H1 (cell line): ENCODE results near the gene FAM131A. TPM values are rescaled to one million over a fixed set of nuclear protein-coding genes. Genes with fewer than 3 reads are reported as not detected.

Experiments used
- CTCF ChIA-PET: fragments of 300-600 bp; sonication (Branson Sonifier 250); formaldehyde crosslinking; loops from one replicate; lab custom pipeline; 2021; ENCODE audit not compliant: partially characterized antibody; lab: Charles Lee
- POLR2A ChIA-PET: fragments of 300-600 bp; sonication (Branson Sonifier 250); formaldehyde crosslinking; loops from one replicate; lab custom pipeline; 2021; ENCODE audit warnings: inconsistent platforms; ENCODE audit not compliant: partially characterized antibody; lab: Charles Lee
- DNase-seq, 2 experiments: peaks; one replicate each; pipeline versions ENCODE4 v3.0.0 to v3.0.0-alpha.2; 2010 to 2022; ENCODE audit warnings: low spot score in 2 of 2, low read depth in 1 of 2, mixed read lengths in 1 of 2
- FAIRE-seq: peaks from 2 replicates; lab custom pipeline; 2011; peaks lifted over from hg19 to GRCh38; lab: Jason Lieb, UNC
- H2AFZ ChIP-seq: 2 replicates; pipeline ENCODE4 v1.8.1; 2012; ENCODE audit warnings: low read length, inconsistent platforms
- H2AK5ac ChIP-seq: 2 replicates; pipeline ENCODE4 v1.6.1; 2013; ENCODE audit warnings: low read depth, low read length
- H2BK120ac ChIP-seq: replicated peaks from 2 replicates; pipeline ENCODE3; 2013; ENCODE audit warnings: low read depth, low read length, inconsistent platforms
- H2BK12ac ChIP-seq: 2 replicates; pipeline ENCODE4 v1.6.1; 2013; ENCODE audit warnings: low read depth, low read length
- H2BK15ac ChIP-seq: 2 replicates; pipeline ENCODE4 v1.6.1; 2013; ENCODE audit warnings: low read length
- H2BK20ac ChIP-seq: 2 replicates; pipeline ENCODE4 v1.6.1; 2013; ENCODE audit warnings: low read length
- H2BK5ac ChIP-seq: 2 replicates; pipeline ENCODE4 v1.6.1; 2013; ENCODE audit warnings: low read depth, low read length
- H3K14ac ChIP-seq: 2 replicates; pipeline ENCODE4 v1.6.1; 2013; ENCODE audit warnings: inconsistent platforms; ENCODE audit not compliant: insufficient read length
- H3K18ac ChIP-seq: 2 replicates; pipeline ENCODE4 v1.6.1; 2013; ENCODE audit warnings: low read length; ENCODE audit errors: extremely low read depth
- H3K23ac ChIP-seq: 2 replicates; pipeline ENCODE4 v1.6.1; 2013; ENCODE audit warnings: inconsistent platforms; ENCODE audit not compliant: insufficient read length
- H3K23me2 ChIP-seq: 2 replicates; pipeline ENCODE4 v1.6.1; 2013; ENCODE audit warnings: low read depth, low read length
- H3K27ac ChIP-seq: 2 replicates; pipeline ENCODE4 v1.6.1; 2011; ENCODE audit warnings: low read depth, low read length, inconsistent platforms
- H3K27me3 ChIP-seq, 4 experiments: replicated peaks in 1 of 4; 1 replicate in 1 of 4; 2 replicates in 3 of 4; pipeline versions ENCODE4 v1.6.1 to v1.8.1; 2011 to 2013; ENCODE audit warnings: low read length in 3 of 4, mild to moderate bottlenecking in 3 of 4, inconsistent platforms in 2 of 4, mixed read lengths in 2 of 4, moderate library complexity in 1 of 4; ENCODE audit not compliant: control insufficient read depth in 3 of 4, insufficient read depth in 3 of 4; ENCODE audit errors: extremely low read depth in 1 of 4
- H3K36me3 ChIP-seq, 4 experiments: 2 replicates each; pipeline versions ENCODE4 v1.6.1 to v1.8.1; 2011 to 2013; ENCODE audit warnings: mild to moderate bottlenecking in 4 of 4, low read length in 3 of 4, moderate library complexity in 2 of 4, control low read depth in 1 of 4, inconsistent platforms in 1 of 4; ENCODE audit not compliant: insufficient read depth in 4 of 4, control insufficient read depth in 2 of 4
- H3K4ac ChIP-seq: replicated peaks from 2 replicates; pipeline ENCODE3; 2013; ENCODE audit warnings: low read length, low read depth, mixed read lengths, inconsistent platforms; ENCODE audit not compliant: insufficient read length
- H3K4me1 ChIP-seq, 4 experiments: replicated peaks in 1 of 4; 1 replicate in 1 of 4; 2 replicates in 3 of 4; pipeline versions ENCODE4 v1.6.1 to v1.8.1; 2011 to 2013; ENCODE audit warnings: low read length in 3 of 4, inconsistent platforms in 2 of 4, mixed read lengths in 1 of 4; ENCODE audit not compliant: insufficient read depth in 4 of 4, control insufficient read depth in 3 of 4
- H3K4me2 ChIP-seq, 2 experiments: 2 replicates each; pipeline versions ENCODE4 v1.6.1 to v1.8.1; 2011 to 2013; ENCODE audit warnings: low read depth in 2 of 2, low read length in 2 of 2, control low read depth in 1 of 2, inconsistent platforms in 1 of 2, mild to moderate bottlenecking in 1 of 2; ENCODE audit not compliant: insufficient read depth in 1 of 2
- H3K4me3 ChIP-seq, 4 experiments: fragments of 200-600, 300-600 bp in 1 of 4; sonication (generic), shearing (Covaris generic), sonication (Bioruptor Twin) in 1 of 4; 2 replicates each; pipeline versions ENCODE4 v1.5.1 to v1.8.1; 2011 to 2016; ENCODE audit warnings: low read length in 4 of 4, low read depth in 3 of 4, control low read depth in 2 of 4, inconsistent platforms in 2 of 4, mild to moderate bottlenecking in 2 of 4, mixed read lengths in 1 of 4, moderate library complexity in 1 of 4; ENCODE audit not compliant: insufficient read depth in 2 of 4; ENCODE audit errors: extremely low read depth in 1 of 4
- H3K56ac ChIP-seq: replicated peaks from 2 replicates; pipeline ENCODE3; 2013; ENCODE audit warnings: low read depth, mild to moderate bottlenecking, mixed read lengths, low read length, inconsistent platforms; ENCODE audit not compliant: insufficient read length
- H3K79me1 ChIP-seq: 2 replicates; pipeline ENCODE4 v1.6.1; 2013; ENCODE audit warnings: low read depth, low read length, control low read depth
- H3K79me2 ChIP-seq, 2 experiments: 2 replicates each; pipeline versions ENCODE4 v1.6.1 to v1.8.1; 2012 to 2013; ENCODE audit warnings: low read length in 2 of 2, mild to moderate bottlenecking in 2 of 2, inconsistent platforms in 1 of 2; ENCODE audit not compliant: insufficient read depth in 2 of 2, control insufficient read depth in 1 of 2
- H3K9ac ChIP-seq, 4 experiments: replicated peaks in 1 of 4; 1 replicate in 1 of 4; 2 replicates in 3 of 4; pipeline versions ENCODE4 v1.6.1 to v1.8.1; 2011 to 2013; ENCODE audit warnings: low read depth in 3 of 4, low read length in 3 of 4, control low read depth in 2 of 4, mild to moderate bottlenecking in 2 of 4, moderate library complexity in 2 of 4, inconsistent platforms in 1 of 4; ENCODE audit errors: extremely low read depth in 1 of 4
- H3K9me3 ChIP-seq, 2 experiments: 2 replicates each; pipeline versions ENCODE4 v1.6.1 to v1.8.1; 2012 to 2013; ENCODE audit warnings: mild to moderate bottlenecking in 2 of 2, moderate library complexity in 2 of 2, control low read depth in 1 of 2, inconsistent platforms in 1 of 2, low read depth in 1 of 2, low read length in 1 of 2, mixed read lengths in 1 of 2; ENCODE audit not compliant: insufficient read depth in 2 of 2
- H4K20me1 ChIP-seq, 2 experiments: replicated peaks in 1 of 2; 2 replicates each; pipeline versions ENCODE3 to v1.8.1; 2011 to 2013; ENCODE audit warnings: inconsistent platforms in 2 of 2, low read length in 2 of 2, mild to moderate bottlenecking in 1 of 2; ENCODE audit not compliant: insufficient read depth in 2 of 2, control insufficient read depth in 1 of 2
- H4K5ac ChIP-seq: 2 replicates; pipeline ENCODE4 v1.6.1; 2013; ENCODE audit warnings: low read length, low read depth, mixed read lengths, inconsistent platforms; ENCODE audit not compliant: insufficient read length
- H4K8ac ChIP-seq: 2 replicates; pipeline ENCODE4 v1.8.0; 2013; ENCODE audit warnings: mild to moderate bottlenecking, moderate library complexity, low read length, inconsistent platforms; ENCODE audit not compliant: insufficient read depth; ENCODE audit errors: extremely low read depth
- H4K91ac ChIP-seq: replicated peaks from 2 replicates; pipeline ENCODE3; 2013; ENCODE audit warnings: low read length, mixed read lengths, inconsistent platforms; ENCODE audit not compliant: insufficient read length
- CHD1 ChIP-seq: IDR thresholded peaks from 2 replicates; pipeline ENCODE4 v1.6.1; 2012; ENCODE audit warnings: low read depth, low read length, improper control_type of control experiment
- CHD2 ChIP-seq: IDR thresholded peaks from 2 replicates; pipeline ENCODE4 v1.6.1; 2012; ENCODE audit warnings: low read length, improper control_type of control experiment
- EP300 ChIP-seq, 2 experiments: IDR thresholded peaks; 1 replicate in 1 of 2; 2 replicates in 1 of 2; pipeline ENCODE4 v1.6.1; 2011 to 2012; ENCODE audit warnings: low read depth in 2 of 2, low read length in 2 of 2, mild to moderate bottlenecking in 2 of 2, borderline replicate concordance in 1 of 2, inconsistent platforms in 1 of 2, moderate library complexity in 1 of 2
- GTF2F1 ChIP-seq: IDR thresholded peaks from 2 replicates; pipeline ENCODE4 v1.6.1; 2012; ENCODE audit warnings: low read depth, low read length, improper control_type of control experiment, borderline replicate concordance
- NRF1 ChIP-seq: IDR thresholded peaks from 2 replicates; pipeline ENCODE4 v1.6.1; 2011; ENCODE audit warnings: mild to moderate bottlenecking, low read depth, low read length, improper control_type of control experiment
- POLR2AphosphoS5 ChIP-seq: IDR thresholded peaks from 2 replicates; pipeline ENCODE4 v1.6.1; 2011; ENCODE audit warnings: low read depth, low read length
- RAD21 ChIP-seq, 2 experiments: IDR thresholded peaks in 1 of 2; conservative IDR thresholded peaks in 1 of 2; 2 replicates each; pipeline ENCODE4 v1.6.1; 2011; ENCODE audit warnings: low read depth in 2 of 2, low read length in 2 of 2, improper control_type of control experiment in 1 of 2, inconsistent platforms in 1 of 2, mild to moderate bottlenecking in 1 of 2, moderate library complexity in 1 of 2
- TAF7 ChIP-seq: optimal IDR thresholded peaks from 2 replicates; pipeline ENCODE3; 2011; ENCODE audit warnings: low read depth, mild to moderate bottlenecking, inconsistent platforms, low read length, moderate library complexity, borderline replicate concordance
- TCF12 ChIP-seq: IDR thresholded peaks from 2 replicates; pipeline ENCODE4 v1.6.1; 2011; ENCODE audit warnings: low read depth, mild to moderate bottlenecking, low read length
- WGBS, 2 experiments: shearing (Covaris generic) in 1 of 2; methylation state at CpG; one replicate each; pipeline versions ENCODE4 v1.1.6 to v1.1.7; 2013 to 2015; ENCODE audit warnings: low lambda C conversion rate in 2 of 2, mixed read lengths in 2 of 2, inconsistent platforms in 1 of 2, low coverage in 1 of 2, missing lambda C conversion rate in 1 of 2; ENCODE audit not compliant: insufficient replicate concordance in 2 of 2, insufficient coverage in 1 of 2, insufficient read length in 1 of 2; ENCODE audit errors: extremely low coverage in 1 of 2, missing lambda C conversion rate in 1 of 2; 5-methylcytosine and 5-hydroxymethylcytosine counted together
- polyA plus RNA-seq, 7 experiments: library from polyadenylated mRNA; depleted of rRNA in 3 of 7; stranded (reverse) in 5 of 7; unstranded in 2 of 7; fragments of >200 nt in 5 of 7; fragments of 200-250 nt in 2 of 7; gene quantifications; 1 replicate in 5 of 7; 2 replicates in 1 of 7; 4 replicates in 1 of 7; pipeline versions ENCODE4 v1.2.1 to v1.2.3, GENCODE V29; 2011 to 2013; ENCODE audit warnings: missing spikeins in 2 of 7, mixed read lengths in 2 of 7
- total RNA-seq: library from RNA; stranded (reverse); fragmentation: NEBNext Ultra II Directional; extraction: Animal tissue kit (Norgen Biotek cat#: 25700); gene quantifications from 2 replicates; pipeline ENCODE4 v1.2.1, GENCODE V29; 2021

The FAM131A gene
- total and polyA plus RNA-seq, 2 of the 8 experiments (the other 6 are each of a cell fraction or from before 2014, with no cell fraction given) = 16.0 to 21.9 TPM

GRCh38 chr3:184354754-184355153, 17.4 kb downstream of the FAM131A start:
- no peaks in the 10 kb centered on the region for H3K79me2 ChIP-seq
- CTCF ChIA-PET = interaction anchor here (0.8 to 6.8 kb wide), 18 partner anchors 11 to 424 kb away, joined by 3 to 49 read pairs (median 3); no protein-coding TSS in a partner anchor
- H3K9ac ChIP-seq = no peak overlapping the region
- H3K23ac ChIP-seq = no peak overlapping the region
- no peak overlapping the region for H3K4me3 ChIP-seq
- DNase-seq = no peak
- POLR2A ChIA-PET = interaction anchor here (1.0 to 3.4 kb wide), 7 partner anchors 9 to 39 kb away, joined by 3 to 13 read pairs (median 3); partner anchors contain the start of gene FAM131A
- 72% methylated on average over 5 of the region's 8 CpGs; no CpG with 5 or more reads in 1 of the 2 experiments for WGBS, 2 experiments
- no peak overlapping the region for H3K18ac ChIP-seq
- no peak overlapping the region for H3K56ac ChIP-seq
- H3K4me1 ChIP-seq = peaks cover 0 to 8% (median 5%) of the 10 kb centered on the region in 4 experiments; a peak in 2 of 7 replicates
- no peak overlapping the region for H4K8ac ChIP-seq
- H2AK5ac ChIP-seq = no peak overlapping the region
- H2BK12ac ChIP-seq = no peak overlapping the region
- no peak overlapping the region for H4K5ac ChIP-seq
- no peak overlapping the region for H2BK120ac ChIP-seq
- TF ChIP-seq POLR2AphosphoS5 (no peak), TAF7 (no peak), RAD21 (IDR thresholded peaks at IDR 0.05 in 1 of 2, conservative IDR thresholded peaks at IDR 0.05 in 1 of 2; ENCODE audit: low read depth in 2 of 2, low read length in 2 of 2) (no peak), NRF1 (no peak), CHD2 (no peak), CHD1 (no peak), EP300 (IDR thresholded peaks at IDR 0.05; ENCODE audit: borderline replicate concordance in 1 of 2, low read depth in 2 of 2, low read length in 2 of 2) (no peak), GTF2F1 (no peak), TCF12 (no peak)
- peaks cover 7 to 42% (median 26%) of the 10 kb centered on the region in 4 experiments; a peak in 7 of 8 replicates for H3K36me3 ChIP-seq
- no peak overlapping the region for H3K4ac ChIP-seq
- no peak overlapping the region for H3K4me2 ChIP-seq
- H3K27me3 ChIP-seq = no peaks in the 10 kb centered on the region
- H2BK20ac ChIP-seq = no peak overlapping the region
- peaks cover 4 to 11% of the 10 kb centered on the region in 2 experiments for H4K20me1 ChIP-seq
- no peak overlapping the region for H2AFZ ChIP-seq
- H2BK15ac ChIP-seq = no peak overlapping the region
- no peak overlapping the region for H4K91ac ChIP-seq
- no peaks in the 10 kb centered on the region for H3K23me2 ChIP-seq
- H3K27ac ChIP-seq = no peak overlapping the region
- FAIRE-seq = no peak
- no peaks in the 10 kb centered on the region for H3K79me1 ChIP-seq
- H3K14ac ChIP-seq = no peak overlapping the region
- no peaks in the 10 kb centered on the region for H3K9me3 ChIP-seq
- H2BK5ac ChIP-seq = no peak overlapping the region; the same call in 1 of the 2 replicates
